Fibroblast of skin of abdomen (primary cell): ENCODE measurements around the gene SPIRE1.
"Not testable (repeated sequence)": the region's sequence is repeated elsewhere in the genome, so short reads cannot be mapped to it uniquely, and the experiment has no call there.

ENCODE experiments used
- DNase-seq: peaks from one replicate; pipeline ENCODE4 v3.0.0-alpha.2; 2013

The SPIRE1 gene

GRCh38 chr18:12485479-12486105 is 172.3 kb downstream of the SPIRE1 start:
- DNase-seq = no peak

- not testable (repeated sequence) for DNase-seq
Measured at GRCh38 chr18:12481915-12482314, 176.0 kb downstream of the SPIRE1 start.

GRCh38 chr18:12479982-12480381 is 177.9 kb downstream of the SPIRE1 start:
- DNase-seq = no peak

GRCh38 chr18:12479536-12479935 is 178.4 kb downstream of the SPIRE1 start:
- no peak for DNase-seq

GRCh38 chr18:12478269-12479047 is 179.4 kb downstream of the SPIRE1 start:
- no peak for DNase-seq

DNA sequence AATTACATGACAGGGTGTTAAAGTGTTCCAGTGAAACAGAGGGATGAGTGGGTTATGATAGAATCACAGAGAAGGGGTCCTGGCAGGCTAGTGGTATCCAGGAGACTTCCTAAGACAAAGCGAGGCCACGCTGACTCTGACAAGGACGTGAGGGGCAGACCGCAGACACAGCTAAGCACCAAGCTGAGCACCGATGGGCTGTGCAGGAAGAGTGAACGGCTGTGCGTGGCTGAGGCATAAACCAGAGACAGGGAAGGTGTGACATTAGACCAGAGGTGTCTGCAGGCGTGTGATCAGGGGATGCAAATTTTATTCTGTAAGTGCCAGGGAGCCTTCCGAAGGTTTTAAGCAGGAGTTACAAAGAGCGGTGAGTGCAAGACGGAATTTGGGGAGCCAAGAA is 180.3 kb downstream of the SPIRE1 start:
- DNase-seq = no peak

- DNase-seq = no peak
Measured at GRCh38 chr18:12476955-12477354, 181.0 kb downstream of the SPIRE1 start.

DNA sequence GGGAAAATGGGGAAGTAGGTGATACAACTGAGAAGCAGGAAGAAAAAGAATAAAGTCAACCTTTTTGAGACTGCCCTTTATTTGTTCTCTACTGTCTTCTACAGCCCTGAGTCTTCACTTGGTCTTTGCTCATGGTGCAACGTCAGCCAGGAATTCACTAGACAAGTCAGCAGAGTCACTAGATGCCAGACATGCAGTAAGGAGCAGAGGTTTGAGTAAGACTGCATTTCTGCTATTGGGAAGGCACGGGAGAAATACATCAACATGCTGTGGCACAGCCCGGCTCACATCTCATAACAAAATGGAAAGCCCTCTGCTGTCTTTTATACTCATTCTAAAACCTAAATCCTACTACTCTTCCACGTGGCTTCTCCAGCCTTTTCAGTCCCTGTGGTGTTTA is 183.0 kb downstream of the SPIRE1 start:
- no peak for DNase-seq

DNA sequence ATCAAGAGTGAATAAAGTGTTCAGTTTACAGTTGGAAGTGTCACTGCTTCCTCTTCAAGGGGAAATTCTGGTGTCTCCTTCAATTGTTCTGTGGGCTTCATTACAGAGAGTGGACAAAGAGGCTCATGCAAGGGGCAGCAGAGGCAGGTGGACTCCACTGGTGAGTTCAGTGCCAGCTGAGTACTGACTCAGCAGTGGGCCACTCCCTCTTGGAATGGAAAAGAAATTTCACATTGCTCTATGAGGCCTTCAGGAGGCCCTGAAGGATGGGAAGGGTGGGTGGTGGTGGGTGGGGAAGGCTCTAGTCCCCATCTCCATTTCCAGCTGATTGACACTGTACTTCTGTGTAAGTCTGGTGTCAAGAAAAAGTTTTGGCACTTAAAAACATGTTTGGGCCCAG is 183.8 kb downstream of the SPIRE1 start:
- no peak for DNase-seq

- no peak for DNase-seq
Measured at GRCh38 chr18:12470382-12471075, 187.4 kb downstream of the SPIRE1 start.

DNA sequence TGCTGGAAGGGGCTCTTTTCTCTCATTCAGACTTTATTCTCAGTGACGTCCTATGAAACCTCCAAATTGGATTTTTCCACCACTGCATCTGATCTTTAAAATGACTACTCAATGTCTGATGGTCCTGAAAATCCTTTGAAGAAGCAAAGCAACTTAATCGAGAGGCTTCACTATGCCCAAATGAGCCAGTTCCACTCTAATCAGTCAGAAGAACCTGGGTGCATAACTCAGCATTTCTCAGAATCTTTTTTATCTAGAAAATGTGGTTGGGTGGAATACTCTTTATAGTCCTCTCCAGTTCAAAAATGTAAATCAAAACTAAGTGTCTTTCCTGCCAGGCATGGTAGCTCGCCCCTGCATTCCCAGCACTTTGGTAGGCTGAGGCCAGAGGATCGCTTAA is 189.5 kb downstream of the SPIRE1 start:
- no peak for DNase-seq

DNA sequence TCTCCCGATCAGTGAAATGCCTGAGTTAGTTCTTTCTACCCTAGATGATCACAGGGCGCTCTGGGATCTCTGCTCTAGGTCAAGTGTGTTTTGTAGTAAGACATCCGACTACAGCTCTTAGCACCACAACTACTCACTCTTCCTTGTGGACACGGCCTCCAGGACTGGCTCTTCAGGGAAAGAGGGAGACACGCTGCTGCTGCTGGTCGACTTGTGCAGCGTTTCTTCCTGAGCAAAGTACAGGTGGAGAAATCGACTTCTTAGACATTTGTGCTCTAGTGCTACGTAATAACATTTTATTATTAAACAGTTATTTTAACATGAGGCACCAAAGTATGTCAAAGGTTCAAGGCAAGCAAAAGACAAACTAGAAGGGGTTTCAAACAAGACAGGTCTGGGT is 193.2 kb downstream of the SPIRE1 start:
- DNase-seq = no peak

DNA sequence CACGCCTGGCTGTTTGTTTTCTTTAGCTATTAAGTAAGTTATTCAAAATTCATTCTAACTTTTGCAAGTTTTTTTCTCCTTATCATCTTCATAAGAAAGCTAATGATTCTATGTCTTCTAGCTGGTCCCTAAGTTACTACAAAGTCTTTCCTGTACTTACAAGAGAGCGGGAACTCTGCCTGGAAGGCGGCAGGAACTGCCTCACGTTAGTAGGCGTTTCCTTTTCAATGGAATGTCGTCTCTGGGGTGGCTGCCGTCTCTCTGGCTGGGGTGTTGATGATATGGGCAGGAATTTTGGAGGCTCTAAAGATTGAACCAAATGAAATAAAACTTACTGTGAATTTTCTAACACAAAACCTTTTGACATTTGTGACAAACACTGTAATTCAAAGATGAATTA is 194.7 kb downstream of the SPIRE1 start:
- no peak for DNase-seq

GRCh38 chr18:12462242-12462641 is 195.7 kb downstream of the SPIRE1 start:
- DNase-seq = no peak

GRCh38 chr18:12461326-12461725 is 196.6 kb downstream of the SPIRE1 start:
- no peak for DNase-seq

- DNase-seq = no peak
Measured at GRCh38 chr18:12460874-12461273, 197.0 kb downstream of the SPIRE1 start.

- DNase-seq = no peak
Measured at GRCh38 chr18:12458771-12459170, 199.1 kb downstream of the SPIRE1 start.

DNA sequence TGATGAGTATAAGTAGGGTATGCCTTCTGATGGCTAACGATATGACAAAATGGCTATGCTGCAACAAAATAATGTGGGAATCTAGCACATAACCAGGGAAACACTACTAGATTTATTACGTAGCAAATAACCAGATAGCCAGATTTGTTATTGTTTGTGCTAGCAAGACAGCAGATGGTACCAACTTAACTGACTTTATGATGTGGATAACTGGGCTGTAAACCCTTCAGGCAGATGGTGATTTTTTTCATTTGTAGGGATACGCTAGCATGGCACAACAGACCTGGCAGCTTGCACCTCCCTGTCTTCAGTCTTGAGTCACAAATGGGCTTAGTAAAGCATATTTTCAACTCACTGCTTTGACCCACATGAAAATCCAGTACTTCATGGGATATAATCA is 201.5 kb downstream of the SPIRE1 start:
- no peak for DNase-seq

- DNase-seq = no peak
Measured at GRCh38 chr18:12455496-12455895, 202.4 kb downstream of the SPIRE1 start.

DNA sequence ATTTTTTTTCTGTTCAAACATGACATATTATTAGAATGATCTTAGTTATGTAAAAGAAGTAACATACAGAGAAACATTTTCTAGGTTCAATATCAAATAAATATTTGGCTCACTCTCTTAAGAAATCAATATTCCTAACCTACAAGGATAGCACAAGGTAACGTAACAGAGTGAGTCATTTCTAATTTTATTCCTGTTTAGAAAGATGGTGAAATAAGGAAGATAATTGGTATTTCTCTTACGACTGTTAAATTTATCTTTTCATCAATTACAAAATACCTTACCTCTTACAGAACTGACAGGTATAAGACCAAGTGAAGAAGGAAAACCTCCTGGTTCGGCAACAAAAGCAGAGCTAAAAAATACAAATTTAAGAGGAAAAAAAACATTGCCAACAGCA is 205.1 kb downstream of the SPIRE1 start:
- no peak for DNase-seq

DNA sequence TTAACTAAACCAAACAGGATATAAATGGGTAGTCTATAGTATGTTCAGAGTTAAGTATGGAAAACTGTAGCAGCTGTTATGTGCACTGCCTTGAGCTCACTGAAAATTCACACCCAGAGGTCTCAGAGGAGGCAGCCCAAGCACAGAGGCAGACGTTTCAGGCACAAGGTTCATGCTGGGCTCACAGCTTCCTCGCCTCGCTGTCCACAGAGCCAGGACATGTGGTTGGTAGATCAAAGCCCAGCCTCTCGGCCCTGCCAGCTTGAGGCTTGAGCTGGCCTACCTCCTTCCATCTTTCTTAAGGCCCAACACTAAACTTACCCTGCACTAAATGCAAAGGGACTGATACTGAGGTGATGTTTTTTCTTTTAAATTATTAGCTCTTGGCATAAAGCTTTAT is 206.5 kb downstream of the SPIRE1 start:
- DNase-seq = no peak

DNA sequence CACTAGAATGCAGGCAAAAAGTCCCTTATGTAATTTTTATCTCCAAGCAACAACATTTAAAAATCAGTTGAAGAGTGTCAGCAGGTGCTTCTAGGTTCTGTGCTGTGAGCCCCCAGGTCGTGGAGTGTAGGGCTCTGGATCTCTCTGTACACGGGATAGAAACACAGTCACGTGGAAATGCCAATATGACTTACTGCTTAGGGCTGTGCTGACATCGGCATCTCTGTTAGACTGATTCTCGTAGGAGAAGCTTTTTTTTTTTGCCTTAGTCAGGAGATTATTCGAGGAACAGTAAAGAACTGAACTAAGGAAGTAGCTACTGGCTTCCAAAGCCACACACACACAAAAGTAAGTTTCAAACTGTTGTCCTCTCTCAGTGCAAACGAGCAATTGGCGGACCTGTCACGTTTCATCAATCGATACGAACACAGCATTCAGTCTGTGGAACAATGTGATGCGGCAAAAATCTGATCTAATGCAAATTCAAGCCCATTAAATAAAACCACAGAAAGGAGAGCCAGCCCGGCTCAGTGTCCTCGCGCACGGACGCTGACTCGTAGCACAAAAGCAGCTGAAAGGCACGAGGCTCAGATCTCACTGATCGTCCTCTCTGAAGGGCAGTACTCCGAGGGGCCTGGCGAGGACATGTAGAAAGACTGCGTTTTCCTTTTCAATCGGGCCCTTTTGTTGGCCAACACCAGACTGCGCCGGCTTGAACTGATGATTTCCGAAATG is 208.7 kb downstream of the SPIRE1 start:
- no peak for DNase-seq

DNA sequence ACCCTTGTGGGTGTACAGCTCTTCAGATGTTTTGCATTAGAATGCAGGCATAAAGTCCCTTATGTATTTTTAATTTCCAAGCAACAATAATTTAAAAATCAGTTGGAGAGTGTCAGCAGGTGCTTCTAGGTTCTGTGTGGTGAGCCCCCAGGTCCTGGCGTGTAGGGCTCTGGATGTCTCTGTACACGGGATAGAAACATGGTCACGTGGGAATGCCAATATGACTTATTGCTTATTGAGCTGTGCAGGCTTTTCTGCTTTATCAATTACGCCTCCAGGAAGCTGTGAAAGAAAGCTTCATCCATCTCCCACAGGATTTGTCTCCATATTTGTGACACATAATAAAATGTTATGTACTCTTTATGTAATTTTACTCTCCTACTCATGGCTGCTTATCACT is 212.4 kb downstream of the SPIRE1 start:
- no peak for DNase-seq
